Frontal cortex (tissue), 1 donor: ENCODE measurements around the gene DSG1. TPM values are rescaled to one million over a fixed set of nuclear protein-coding genes. Genes with fewer than 3 reads are reported as not detected.

Experiments
- small RNA-seq: library from RNA; depleted of rRNA; stranded (forward); fragments of <200 nt; gene quantifications from one replicate; pipeline ENCODE3, GENCODE V24; 2014
- total RNA-seq: library from RNA; depleted of rRNA; stranded (reverse); fragments of >200 nt; gene quantifications from one replicate; pipeline ENCODE4 v1.2.3, GENCODE V29; 2014

Gene DSG1
- total RNA-seq, 1 donor from 2014 or later = under 0.01 TPM

Small RNAs within 50 kb of the gene (small RNA-seq; reads per million reads assigned to genes)
- gene RF00019 (not detected), gene RNU6-167P (not detected)

Other genes starting within 250 kb of the DSG1 start
- 5.3 TPM for gene DSC2, start 215.7 kb upstream of the DSG1 start, total RNA-seq
- gene DSC1, start 155.3 kb upstream of the DSG1 start, total RNA-seq = not detected
- gene DSG4, start 58.6 kb downstream of the DSG1 start, total RNA-seq = under 0.01 TPM
- gene DSG3, start 129.6 kb downstream of the DSG1 start, total RNA-seq = under 0.01 TPM
- 3.3 TPM for gene DSG2, start 180.0 kb downstream of the DSG1 start, total RNA-seq